Type B pancreatic cell (in vitro differentiated cells): ENCODE data around the gene CRELD2. TPM values are rescaled to one million over a fixed set of nuclear protein-coding genes. Genes with fewer than 3 reads are reported as not detected.

Experiments used
- DNase-seq: peaks from one replicate; pipeline ENCODE4 v3.0.0; 2021; ENCODE audit warnings: mixed read lengths; ENCODE audit not compliant: unreplicated experiment; ENCODE audit errors: extremely low spot score
- H3K27ac Mint-ChIP-seq: 2 replicates; pipeline ENCODE4 v1.8.0; 2021; ENCODE audit warnings: mild to moderate bottlenecking, mixed read lengths
- H3K27me3 Mint-ChIP-seq: 2 replicates; pipeline ENCODE4 v1.8.0; 2021; ENCODE audit warnings: mixed read lengths
- H3K36me3 Mint-ChIP-seq: 2 replicates; pipeline ENCODE4 v1.8.0; 2021; ENCODE audit warnings: mixed read lengths
- H3K4me1 Mint-ChIP-seq: one replicate; pipeline ENCODE4 v1.8.0; 2021; ENCODE audit warnings: mixed read lengths; ENCODE audit not compliant: unreplicated experiment
- H3K4me3 Mint-ChIP-seq: 2 replicates; pipeline ENCODE4 v1.8.0; 2021; ENCODE audit warnings: mild to moderate bottlenecking, mixed read lengths
- H3K9me3 Mint-ChIP-seq: 2 replicates; pipeline ENCODE4 v1.8.0; 2021; ENCODE audit warnings: mixed read lengths
- CTCF ChIP-seq: fragments of 200-600 bp; sonication (generic); conservative IDR thresholded peaks from 2 replicates; pipeline ENCODE4 v1.5.0; 2021; ENCODE audit warnings: antibody characterized with exemption, mild to moderate bottlenecking
- total RNA-seq: library from RNA; stranded (reverse); gene quantifications from 2 replicates; pipeline ENCODE4 v1.2.1, GENCODE V29; 2021; ENCODE audit warnings: low replicate concordance

The CRELD2 gene
- total RNA-seq, 1 donor from 2014 or later, result 55.8 TPM

DNA sequence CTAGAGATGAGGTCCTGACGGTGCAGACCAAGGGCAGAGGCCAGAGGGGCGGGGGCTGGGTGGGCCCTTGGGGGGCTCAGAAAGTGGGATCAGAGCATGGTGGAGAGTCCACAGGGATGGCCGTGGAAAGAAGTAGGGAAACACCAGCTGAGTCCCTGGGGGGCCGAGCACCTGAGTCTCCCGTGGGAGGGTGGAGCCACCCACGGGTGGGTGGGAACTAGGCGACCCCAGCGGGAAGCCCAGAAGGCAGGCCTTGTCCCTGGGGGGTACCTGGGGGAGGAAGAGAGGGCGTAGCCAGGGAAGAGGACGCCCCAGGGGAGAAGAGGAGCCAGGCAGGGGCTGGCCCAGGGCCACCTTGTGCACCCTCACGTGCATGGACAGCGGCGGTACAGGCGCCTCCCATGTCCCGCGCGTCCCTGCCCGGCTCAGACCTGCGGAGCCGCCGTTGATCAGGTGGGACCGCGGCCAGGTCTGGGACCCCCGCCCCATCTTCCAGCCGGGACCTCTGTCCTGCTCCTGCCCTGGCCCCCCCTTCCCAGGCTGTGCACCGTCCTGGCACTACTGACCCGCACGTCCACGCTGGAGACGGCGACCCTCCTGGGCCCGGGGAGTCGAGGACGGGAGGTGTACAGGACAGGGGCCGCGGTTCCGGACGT lies 10.2 kb downstream of the CRELD2 start:
- no peaks in the 10 kb centered on the region for H3K36me3 Mint-ChIP-seq
- no peaks in the 10 kb centered on the region for H3K9me3 Mint-ChIP-seq
- no peak for TF ChIP-seq CTCF
- peaks cover 13% of the 10 kb centered on the region for H3K4me1 Mint-ChIP-seq
- no peak overlapping the region for H3K27ac Mint-ChIP-seq
- H3K27me3 Mint-ChIP-seq, result peaks cover 5% of the 10 kb centered on the region
- DNase-seq, result no peak
- no peak overlapping the region for H3K4me3 Mint-ChIP-seq

- no peak overlapping the region for H3K4me3 Mint-ChIP-seq
- peaks cover 5% of the 10 kb centered on the region for H3K27me3 Mint-ChIP-seq
- no peaks in the 10 kb centered on the region for H3K36me3 Mint-ChIP-seq
- no peak overlapping the region for H3K27ac Mint-ChIP-seq
- H3K4me1 Mint-ChIP-seq, result peaks cover 13% of the 10 kb centered on the region
- no peaks in the 10 kb centered on the region for H3K9me3 Mint-ChIP-seq
- peak; percentile 94 for TF ChIP-seq CTCF
- peak; percentile 87 for DNase-seq
These were observed 11.0 kb downstream of the CRELD2 start for GRCh38 chr22:49929211-49929979.

DNA sequence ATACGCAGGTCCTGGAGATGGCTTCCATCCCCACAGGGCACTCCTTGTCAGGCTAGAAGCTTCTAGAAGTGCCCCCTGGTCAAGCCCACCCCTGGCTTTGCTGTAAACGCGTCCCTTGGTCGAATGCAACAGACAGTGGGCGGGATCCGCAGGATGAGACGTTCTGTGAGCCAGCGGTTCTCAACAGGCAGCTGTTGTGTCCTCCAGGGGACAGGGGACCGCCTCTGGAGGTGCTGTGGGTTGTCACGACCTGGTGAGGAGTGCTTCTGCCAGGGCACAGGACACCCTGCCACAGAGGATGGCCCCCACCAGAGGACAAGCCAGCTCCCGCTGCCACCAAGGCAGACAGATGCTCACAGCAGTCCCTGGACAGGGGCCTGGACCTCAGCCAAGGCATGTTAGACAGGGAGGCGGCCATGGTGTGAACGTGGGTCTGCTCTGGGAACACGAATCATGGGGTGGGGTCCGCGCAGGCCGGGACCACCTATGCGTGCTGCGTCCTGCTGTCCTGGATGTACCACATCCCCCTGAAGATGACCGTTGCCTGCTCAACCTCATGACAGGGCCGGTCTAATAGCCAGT lies 11.7 kb downstream of the CRELD2 start:
- no peak for TF ChIP-seq CTCF
- Mint-ChIP-seq H3K27ac (no peak overlapping the region), H3K9me3 (no peaks in the 10 kb centered on the region), H3K36me3 (no peaks in the 10 kb centered on the region), H3K4me1 (peaks cover 13% of the 10 kb centered on the region), H3K4me3 (no peak overlapping the region), H3K27me3 (peaks cover 5% of the 10 kb centered on the region)
- DNase-seq, result no peak

DNA sequence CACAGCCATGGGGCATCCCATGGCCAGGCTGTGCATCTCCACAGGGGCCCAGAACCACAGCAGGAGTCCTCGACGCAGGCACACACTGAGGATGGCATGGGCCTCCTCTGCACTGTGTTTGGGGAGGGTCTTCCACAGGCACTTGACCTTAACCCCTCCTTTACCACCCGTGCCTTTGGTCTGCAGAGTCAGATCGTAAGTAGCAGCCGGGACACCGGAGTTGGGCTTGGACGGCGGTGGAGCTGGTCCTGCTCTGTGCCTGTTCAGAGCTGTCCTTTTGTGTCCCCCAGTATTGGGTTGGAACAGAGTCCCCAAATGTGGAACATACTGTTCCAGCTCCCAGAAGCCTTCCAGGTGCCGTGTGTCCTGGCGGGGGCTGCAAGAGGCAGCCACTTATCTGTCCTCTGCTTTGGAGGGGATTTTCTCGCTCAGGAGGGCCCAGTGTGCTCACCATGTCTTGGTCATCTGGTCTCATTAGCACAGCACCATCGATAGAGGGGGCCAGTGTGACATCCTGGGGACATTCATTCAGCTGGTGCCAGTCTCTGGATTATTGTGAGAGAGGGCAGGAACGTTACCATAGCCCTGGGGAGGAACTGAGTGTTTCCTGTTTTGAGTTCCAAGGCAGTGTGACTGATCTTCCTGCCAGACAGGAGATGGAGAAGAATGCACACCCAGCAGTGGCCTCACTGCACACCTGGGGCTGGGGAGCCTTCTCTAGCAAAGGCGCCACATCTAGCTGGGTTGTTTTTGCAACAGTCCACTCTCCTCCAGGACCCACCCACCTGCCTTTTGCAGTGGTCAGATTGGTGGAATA lies 12.4 kb downstream of the CRELD2 start:
- Mint-ChIP-seq H3K9me3 (no peaks in the 10 kb centered on the region), H3K36me3 (no peaks in the 10 kb centered on the region), H3K27ac (peak overlapping the region; percentile 87), H3K27me3 (peaks cover 5% of the 10 kb centered on the region), H3K4me1 (peaks cover 13% of the 10 kb centered on the region), H3K4me3 (peak overlapping the region; percentile 73)
- peak; percentile 62 for TF ChIP-seq CTCF
- DNase-seq, result no peak

DNA sequence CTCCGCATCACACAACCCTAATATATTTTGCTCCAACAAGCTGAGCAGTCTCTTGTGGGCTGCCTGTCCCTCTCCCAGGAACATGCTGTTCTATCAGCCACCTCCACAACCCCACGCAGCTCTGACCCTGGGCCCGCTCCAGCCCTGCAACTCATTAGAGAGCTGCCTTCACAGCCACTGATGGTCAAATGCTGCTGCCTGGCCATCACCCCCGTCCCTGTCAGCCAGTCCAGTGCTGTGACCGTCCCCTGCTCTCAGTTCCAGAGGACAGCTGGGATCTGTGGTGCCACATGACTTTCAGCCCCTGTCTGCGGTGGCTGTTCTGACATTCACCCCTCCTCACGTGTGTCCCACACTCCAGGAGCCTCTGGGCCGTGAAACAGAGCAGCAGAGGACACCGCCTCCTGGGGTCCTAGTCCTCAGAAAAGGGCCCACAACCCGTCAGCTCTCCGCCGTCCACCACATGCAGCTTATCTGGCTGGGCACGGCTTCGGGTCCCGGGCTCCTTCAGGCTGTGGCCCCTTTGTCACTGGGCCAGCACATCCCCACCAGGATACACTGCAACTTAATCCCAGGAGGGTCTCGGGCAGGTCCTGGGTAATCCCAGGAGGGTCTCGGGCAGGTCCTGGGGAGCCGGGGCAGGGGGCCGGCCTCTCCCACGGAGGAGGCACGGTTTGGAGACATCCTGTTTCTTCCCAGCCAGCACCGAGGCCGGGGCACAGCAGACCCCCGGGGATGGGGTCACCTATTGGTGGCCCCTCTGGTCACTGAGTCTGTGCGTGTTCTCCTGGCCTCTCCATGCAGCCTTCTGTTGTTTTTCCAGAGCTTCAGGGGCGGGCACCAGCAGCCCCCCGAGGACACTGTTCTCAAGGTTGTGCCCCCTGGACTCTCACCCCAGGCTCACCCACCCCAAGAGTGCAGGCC lies 15.1 kb downstream of the CRELD2 start:
- H3K27me3 Mint-ChIP-seq, result peaks cover 5% of the 10 kb centered on the region

More for the DNA sequence above, 15.1 kb downstream of the CRELD2 start:
- Mint-ChIP-seq H3K36me3 (no peaks in the 10 kb centered on the region), H3K27ac (peak overlapping the region; percentile 20), H3K9me3 (no peaks in the 10 kb centered on the region), H3K4me3 (peak overlapping the region; percentile 44), H3K4me1 (peaks cover 5% of the 10 kb centered on the region)
- DNase-seq, result no peak
- no peak for TF ChIP-seq CTCF
